ENCODE results near the gene PRR19.

DNA sequence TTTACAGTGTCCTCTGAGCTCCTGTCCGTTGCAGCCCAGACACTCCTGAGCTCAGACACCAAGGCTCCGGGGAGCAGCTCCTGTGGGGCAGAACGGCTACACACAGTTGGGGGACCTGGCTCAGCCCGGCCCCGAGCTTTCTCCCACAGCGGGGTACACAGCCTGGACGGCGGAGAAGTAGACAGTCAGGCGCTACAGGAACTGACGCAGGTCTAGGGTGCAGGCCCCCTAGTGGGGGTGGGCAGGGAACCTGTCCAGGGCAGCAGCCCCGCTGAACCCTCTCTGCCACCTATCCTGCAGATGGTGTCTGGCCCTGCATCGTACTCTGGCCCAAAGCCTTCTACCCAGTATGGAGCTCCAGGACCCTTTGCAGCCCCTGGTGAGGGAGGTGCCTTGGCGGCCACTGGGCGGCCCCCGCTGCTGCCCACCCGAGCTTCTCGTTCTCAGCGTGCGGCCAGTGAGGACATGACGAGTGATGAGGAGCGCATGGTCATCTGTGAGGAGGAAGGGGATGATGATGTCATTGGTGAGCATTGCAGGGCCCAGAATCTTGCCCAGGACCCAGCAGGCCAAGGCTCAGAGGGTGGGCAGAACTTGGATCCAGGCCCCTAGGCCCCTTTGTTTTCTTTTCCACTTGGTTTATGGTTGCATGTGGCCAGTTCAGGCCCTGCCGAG is 12.9 kb upstream of the PRR19 start:
- TF ChIP-seq, protein P1, sequence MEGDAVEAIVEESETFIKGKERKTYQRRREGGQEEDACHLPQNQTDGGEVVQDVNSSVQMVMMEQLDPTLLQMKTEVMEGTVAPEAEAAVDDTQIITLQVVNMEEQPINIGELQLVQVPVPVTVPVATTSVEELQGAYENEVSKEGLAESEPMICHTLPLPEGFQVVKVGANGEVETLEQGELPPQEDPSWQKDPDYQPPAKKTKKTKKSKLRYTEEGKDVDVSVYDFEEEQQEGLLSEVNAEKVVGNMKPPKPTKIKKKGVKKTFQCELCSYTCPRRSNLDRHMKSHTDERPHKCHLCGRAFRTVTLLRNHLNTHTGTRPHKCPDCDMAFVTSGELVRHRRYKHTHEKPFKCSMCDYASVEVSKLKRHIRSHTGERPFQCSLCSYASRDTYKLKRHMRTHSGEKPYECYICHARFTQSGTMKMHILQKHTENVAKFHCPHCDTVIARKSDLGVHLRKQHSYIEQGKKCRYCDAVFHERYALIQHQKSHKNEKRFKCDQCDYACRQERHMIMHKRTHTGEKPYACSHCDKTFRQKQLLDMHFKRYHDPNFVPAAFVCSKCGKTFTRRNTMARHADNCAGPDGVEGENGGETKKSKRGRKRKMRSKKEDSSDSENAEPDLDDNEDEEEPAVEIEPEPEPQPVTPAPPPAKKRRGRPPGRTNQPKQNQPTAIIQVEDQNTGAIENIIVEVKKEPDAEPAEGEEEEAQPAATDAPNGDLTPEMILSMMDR (IDR thresholded peaks at IDR 0.05; ENCODE audit: poor library complexity, severe bottlenecking), result no peak
- TF ChIP-seq POLR2AphosphoS5 (IDR thresholded peaks at IDR 0.05) (no peak), EP300 (conservative IDR thresholded peaks at IDR 0.05; ENCODE audit: poor library complexity, severe bottlenecking) (no peak), RAD21 (conservative IDR thresholded peaks at IDR 0.05) (no peak), EZH2 (IDR thresholded peaks at IDR 0.05; ENCODE audit: borderline replicate concordance, insufficient read depth, low read length, poor library complexity, severe bottlenecking) (no peak), MXI1 (conservative IDR thresholded peaks at IDR 0.05; ENCODE audit: poor library complexity, severe bottlenecking) (no peak), SMC3 (conservative IDR thresholded peaks at IDR 0.05; ENCODE audit: poor library complexity) (no peak), TAF1 (IDR thresholded peaks at IDR 0.05; ENCODE audit: low read depth) (no peak)
- TF ChIP-seq, protein P2, sequence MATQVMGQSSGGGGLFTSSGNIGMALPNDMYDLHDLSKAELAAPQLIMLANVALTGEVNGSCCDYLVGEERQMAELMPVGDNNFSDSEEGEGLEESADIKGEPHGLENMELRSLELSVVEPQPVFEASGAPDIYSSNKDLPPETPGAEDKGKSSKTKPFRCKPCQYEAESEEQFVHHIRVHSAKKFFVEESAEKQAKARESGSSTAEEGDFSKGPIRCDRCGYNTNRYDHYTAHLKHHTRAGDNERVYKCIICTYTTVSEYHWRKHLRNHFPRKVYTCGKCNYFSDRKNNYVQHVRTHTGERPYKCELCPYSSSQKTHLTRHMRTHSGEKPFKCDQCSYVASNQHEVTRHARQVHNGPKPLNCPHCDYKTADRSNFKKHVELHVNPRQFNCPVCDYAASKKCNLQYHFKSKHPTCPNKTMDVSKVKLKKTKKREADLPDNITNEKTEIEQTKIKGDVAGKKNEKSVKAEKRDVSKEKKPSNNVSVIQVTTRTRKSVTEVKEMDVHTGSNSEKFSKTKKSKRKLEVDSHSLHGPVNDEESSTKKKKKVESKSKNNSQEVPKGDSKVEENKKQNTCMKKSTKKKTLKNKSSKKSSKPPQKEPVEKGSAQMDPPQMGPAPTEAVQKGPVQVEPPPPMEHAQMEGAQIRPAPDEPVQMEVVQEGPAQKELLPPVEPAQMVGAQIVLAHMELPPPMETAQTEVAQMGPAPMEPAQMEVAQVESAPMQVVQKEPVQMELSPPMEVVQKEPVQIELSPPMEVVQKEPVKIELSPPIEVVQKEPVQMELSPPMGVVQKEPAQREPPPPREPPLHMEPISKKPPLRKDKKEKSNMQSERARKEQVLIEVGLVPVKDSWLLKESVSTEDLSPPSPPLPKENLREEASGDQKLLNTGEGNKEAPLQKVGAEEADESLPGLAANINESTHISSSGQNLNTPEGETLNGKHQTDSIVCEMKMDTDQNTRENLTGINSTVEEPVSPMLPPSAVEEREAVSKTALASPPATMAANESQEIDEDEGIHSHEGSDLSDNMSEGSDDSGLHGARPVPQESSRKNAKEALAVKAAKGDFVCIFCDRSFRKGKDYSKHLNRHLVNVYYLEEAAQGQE (IDR thresholded peaks at IDR 0.05; ENCODE audit: borderline replicate concordance), result no peak

Measured in neural cell (in vitro differentiated cells).